GM12878 (cell line): ENCODE data around the gene VGLL3.

ENCODE experiments used
- CHD2 ChIP-seq: IDR thresholded peaks from 2 replicates; pipeline ENCODE4 v1.6.1; 2011; ENCODE audit warnings: low read depth, low read length, improper control_type of control experiment, borderline replicate concordance
- GATAD2B ChIP-seq: fragments of 450-650 bp; conservative IDR thresholded peaks from 2 replicates; pipeline ENCODE4 v1.6.1; 2017; ENCODE audit warnings: low read depth, mild to moderate bottlenecking, moderate library complexity
- IKZF1 ChIP-seq: fragments of 450-650 bp; conservative IDR thresholded peaks from 2 replicates; pipeline ENCODE4 v1.6.1; 2017; ENCODE audit warnings: antibody characterized with exemption, mild to moderate bottlenecking
- SIN3A ChIP-seq: IDR thresholded peaks from 2 replicates; pipeline ENCODE4 v1.6.1; 2012; ENCODE audit warnings: low read depth, low read length, improper control_type of control experiment
- TF ChIP-seq, protein P1 (sequence below), 3 experiments: IDR thresholded peaks in 2 of 3; conservative IDR thresholded peaks in 1 of 3; 2 replicates each; pipeline ENCODE4 v1.5.1; 2011; ENCODE audit warnings: low read depth in 3 of 3, low read length in 3 of 3, mild to moderate bottlenecking in 3 of 3, control low read depth in 2 of 3, moderate library complexity in 2 of 3, inconsistent platforms in 1 of 3, mixed read lengths in 1 of 3; ENCODE audit not compliant: control insufficient read depth in 2 of 3, insufficient read depth in 1 of 3; ENCODE audit errors: extremely low read depth in 1 of 3
- TF ChIP-seq, protein P2 (sequence below): IDR thresholded peaks from 2 replicates; pipeline ENCODE4 v1.6.1; 2011; ENCODE audit warnings: low read depth, mild to moderate bottlenecking, low read length, moderate library complexity, borderline replicate concordance; ENCODE audit errors: extremely low read depth

DNA sequence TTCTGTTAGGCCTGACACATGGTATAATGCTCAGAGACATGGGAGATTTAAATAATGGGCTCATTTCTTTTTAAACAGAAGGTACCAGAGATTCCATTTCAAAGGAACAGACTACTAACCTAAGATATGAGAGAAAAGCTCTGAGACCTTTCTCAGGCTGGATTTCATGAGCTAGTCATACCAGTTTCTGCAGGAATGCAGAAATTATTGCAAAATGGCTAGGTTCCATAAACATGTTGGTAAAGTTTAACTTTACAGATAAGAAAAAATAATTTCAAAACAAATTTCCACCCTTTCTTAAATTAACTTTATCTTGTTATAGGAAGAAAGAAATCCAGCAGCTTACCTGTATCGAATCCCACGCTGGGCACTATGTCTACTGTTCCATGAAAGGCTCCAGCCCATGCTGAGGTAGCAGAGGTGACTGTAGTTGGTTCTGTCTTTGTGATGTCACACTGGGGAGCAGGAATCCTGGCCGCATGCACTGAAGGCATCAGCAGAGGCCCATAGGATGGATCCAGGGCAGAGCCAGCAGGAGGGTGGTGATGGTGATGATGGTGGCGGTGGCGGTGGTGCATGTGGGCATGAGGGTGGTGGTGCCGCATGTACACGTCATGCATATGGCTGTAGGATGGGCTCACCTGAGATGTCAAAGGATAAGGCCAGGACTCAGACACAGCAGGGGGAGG is 22.6 kb downstream of the VGLL3 start:
- TF ChIP-seq CHD2 (no peak), SIN3A (no peak), GATAD2B (no peak), IKZF1 (no peak)
- TF ChIP-seq, protein P1, sequence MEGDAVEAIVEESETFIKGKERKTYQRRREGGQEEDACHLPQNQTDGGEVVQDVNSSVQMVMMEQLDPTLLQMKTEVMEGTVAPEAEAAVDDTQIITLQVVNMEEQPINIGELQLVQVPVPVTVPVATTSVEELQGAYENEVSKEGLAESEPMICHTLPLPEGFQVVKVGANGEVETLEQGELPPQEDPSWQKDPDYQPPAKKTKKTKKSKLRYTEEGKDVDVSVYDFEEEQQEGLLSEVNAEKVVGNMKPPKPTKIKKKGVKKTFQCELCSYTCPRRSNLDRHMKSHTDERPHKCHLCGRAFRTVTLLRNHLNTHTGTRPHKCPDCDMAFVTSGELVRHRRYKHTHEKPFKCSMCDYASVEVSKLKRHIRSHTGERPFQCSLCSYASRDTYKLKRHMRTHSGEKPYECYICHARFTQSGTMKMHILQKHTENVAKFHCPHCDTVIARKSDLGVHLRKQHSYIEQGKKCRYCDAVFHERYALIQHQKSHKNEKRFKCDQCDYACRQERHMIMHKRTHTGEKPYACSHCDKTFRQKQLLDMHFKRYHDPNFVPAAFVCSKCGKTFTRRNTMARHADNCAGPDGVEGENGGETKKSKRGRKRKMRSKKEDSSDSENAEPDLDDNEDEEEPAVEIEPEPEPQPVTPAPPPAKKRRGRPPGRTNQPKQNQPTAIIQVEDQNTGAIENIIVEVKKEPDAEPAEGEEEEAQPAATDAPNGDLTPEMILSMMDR (IDR thresholded peaks at IDR 0.05 in 2 of 3, conservative IDR thresholded peaks at IDR 0.05 in 1 of 3; ENCODE audit: control insufficient read depth in 2 of 3, extremely low read depth in 1 of 3, insufficient read depth in 1 of 3, low read depth in 3 of 3, low read length in 3 of 3) = no peak
- TF ChIP-seq, protein P2, sequence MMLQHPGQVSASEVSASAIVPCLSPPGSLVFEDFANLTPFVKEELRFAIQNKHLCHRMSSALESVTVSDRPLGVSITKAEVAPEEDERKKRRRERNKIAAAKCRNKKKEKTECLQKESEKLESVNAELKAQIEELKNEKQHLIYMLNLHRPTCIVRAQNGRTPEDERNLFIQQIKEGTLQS = no peak
